ENCODE results near the gene MIA2.

DNA sequence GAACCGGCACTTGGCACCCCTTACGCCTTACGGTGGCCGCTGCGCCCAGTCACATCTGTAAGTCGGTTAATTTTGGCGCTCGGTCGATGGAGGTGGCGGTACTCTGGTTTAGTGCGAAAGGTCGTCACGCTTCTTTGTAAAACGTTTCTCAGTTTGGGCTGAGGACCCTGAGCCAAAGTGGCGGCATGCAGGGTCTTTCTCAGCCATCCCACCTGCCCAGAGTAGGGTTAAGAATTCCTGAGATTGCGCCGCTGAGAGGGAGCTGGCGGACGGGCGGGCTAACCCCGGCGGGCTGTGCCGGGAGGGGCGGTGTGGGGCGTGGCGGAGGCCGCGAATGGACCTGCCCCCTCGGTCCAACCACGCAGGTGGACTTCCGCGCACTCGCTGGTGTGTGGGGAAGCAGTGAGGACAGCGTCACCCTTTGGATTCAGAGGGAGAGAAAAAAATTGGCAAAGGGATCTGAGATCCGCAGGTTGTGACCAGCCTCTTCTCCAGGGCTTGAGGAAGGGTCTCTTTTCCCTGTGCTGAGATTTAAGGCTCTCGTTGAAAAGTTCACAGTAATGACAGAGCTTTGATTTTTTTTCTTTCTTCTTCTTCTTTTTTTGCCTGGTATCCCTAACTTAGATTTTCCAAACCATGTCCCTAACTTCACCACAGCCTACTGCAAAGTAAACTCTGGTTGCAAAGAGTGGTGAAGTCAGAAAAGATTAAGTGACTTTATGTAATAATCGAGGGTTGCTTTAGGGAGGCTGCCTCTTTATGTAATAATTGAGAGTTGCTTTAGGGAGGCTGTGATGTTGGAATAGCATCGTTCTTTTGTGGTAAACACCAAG is 199.1 kb downstream of the MIA2 start:
- TF ChIP-seq POLR2AphosphoS5 (IDR thresholded peaks at IDR 0.05; ENCODE audit: low read depth, low read length) (peak; percentile 54; the same call in 1 of the 2 replicates), TAF1 (IDR thresholded peaks at IDR 0.05; ENCODE audit: borderline replicate concordance, insufficient read depth, low read length) (peak; percentile 45; the same call in 1 of the 2 replicates), SIN3A (IDR thresholded peaks at IDR 0.05; ENCODE audit: borderline replicate concordance, insufficient read depth, low read length) (no peak; the same call in 1 of the 2 replicates)
- TF ChIP-seq, protein P1, sequence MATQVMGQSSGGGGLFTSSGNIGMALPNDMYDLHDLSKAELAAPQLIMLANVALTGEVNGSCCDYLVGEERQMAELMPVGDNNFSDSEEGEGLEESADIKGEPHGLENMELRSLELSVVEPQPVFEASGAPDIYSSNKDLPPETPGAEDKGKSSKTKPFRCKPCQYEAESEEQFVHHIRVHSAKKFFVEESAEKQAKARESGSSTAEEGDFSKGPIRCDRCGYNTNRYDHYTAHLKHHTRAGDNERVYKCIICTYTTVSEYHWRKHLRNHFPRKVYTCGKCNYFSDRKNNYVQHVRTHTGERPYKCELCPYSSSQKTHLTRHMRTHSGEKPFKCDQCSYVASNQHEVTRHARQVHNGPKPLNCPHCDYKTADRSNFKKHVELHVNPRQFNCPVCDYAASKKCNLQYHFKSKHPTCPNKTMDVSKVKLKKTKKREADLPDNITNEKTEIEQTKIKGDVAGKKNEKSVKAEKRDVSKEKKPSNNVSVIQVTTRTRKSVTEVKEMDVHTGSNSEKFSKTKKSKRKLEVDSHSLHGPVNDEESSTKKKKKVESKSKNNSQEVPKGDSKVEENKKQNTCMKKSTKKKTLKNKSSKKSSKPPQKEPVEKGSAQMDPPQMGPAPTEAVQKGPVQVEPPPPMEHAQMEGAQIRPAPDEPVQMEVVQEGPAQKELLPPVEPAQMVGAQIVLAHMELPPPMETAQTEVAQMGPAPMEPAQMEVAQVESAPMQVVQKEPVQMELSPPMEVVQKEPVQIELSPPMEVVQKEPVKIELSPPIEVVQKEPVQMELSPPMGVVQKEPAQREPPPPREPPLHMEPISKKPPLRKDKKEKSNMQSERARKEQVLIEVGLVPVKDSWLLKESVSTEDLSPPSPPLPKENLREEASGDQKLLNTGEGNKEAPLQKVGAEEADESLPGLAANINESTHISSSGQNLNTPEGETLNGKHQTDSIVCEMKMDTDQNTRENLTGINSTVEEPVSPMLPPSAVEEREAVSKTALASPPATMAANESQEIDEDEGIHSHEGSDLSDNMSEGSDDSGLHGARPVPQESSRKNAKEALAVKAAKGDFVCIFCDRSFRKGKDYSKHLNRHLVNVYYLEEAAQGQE (IDR thresholded peaks at IDR 0.05; ENCODE audit: insufficient read depth in 1 of 2, low read depth in 2 of 2, low read length in 2 of 2), result no peak

Data from PFSK-1 (cell line).